Activated T-cell treated with anti-CD3 and anti-CD28 coated beads for 1 hour (primary cell): ENCODE results near the gene GMPR2.
"Not testable (repeated sequence)": the region's sequence is repeated elsewhere in the genome, so short reads cannot be mapped to it uniquely, and the experiment has no call there.

Experiments
- DNase-seq: peaks from one replicate; pipeline ENCODE4 v3.0.0-alpha.2; 2020; ENCODE audit warnings: low read depth

Gene GMPR2

DNA sequence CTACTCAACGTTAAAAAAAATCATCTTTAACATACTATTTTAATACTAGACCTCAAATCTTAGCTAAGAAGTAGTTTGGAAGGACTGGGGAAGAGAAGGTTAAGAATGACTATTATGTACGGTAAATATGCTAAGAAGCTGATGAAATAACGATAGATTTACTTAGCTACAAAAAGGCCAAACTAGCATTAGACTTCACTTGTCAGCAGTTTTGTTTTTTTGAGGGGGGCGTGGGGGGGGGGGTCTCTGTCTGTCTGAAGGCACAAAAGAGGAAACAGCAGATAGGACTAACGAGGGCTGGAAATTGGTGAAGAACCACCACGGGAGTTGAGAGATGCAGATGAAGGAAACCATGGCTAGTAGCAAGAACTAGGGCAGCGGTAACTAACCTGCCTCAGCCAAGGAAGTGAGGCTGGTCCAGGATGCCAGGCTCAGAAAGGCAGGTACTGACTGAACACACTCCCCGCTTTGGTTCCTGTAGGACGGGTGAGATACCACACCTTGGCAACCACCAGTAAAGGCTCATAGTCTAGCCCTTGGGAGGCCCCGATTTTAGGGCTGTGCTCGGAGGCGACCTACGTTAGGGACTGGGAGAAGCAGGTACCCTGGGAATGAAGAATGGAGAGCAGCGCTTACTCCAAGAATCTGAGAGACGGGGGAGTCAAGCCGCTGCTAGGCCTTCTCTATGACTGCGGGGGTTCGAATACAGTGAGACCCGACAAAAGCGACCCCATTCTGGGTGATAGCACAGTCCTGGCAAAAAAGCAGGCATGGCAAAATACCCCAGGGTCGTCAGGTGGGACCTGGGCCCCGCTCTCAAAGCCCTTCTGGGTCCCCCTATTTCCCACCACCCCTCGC is 1.2 kb upstream of the GMPR2 start:
- no peak for DNase-seq

DNA sequence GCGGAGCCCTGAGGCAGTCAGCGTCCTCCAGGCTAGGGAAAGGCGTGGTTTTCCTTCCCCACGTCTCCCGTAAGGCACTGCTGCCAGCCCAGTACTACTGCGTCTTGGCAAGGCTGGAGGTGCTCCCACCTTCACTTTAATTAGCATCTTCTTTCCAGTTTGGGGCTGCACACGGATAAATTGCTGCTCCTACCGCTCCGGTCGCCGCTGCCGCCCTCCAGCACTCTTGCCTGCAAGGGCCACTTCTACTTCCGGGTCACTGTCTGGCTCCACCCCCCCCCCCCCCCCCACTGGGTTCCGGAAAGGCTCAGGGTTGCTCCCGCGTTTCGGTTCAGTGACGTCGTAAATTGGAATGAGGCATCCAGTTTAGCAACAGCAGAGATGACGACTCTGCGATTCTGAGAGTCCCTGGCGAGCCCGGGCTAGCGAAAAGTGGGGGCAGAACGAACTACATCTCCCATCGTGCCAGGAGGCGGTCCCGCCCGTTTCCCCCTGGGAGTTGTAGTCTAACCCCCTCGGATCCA is 546 bp upstream of the GMPR2 start, which contains the start of gene NEDD8:
NEDD8 (minus strand) TSS at position 247 of the 524 bp plus-strand sequence; CDS start at position 147, 100 bp downstream.
- peak; percentile 80 for DNase-seq

DNA sequence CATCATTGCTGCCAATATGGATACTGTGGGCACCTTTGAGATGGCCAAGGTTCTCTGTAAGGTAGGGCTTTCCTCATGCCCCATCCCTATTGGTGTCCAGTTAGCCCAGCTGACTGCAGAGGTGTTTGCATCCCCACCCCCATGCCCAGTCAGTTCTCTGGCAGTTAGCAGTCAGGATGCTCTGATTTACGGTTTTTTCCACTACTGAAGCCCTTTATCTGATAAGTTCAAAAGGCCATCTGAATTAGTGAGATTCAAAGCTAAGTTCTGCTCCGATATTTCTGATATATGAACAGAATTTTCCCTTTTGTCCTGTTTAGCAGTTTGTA is 773 bp downstream of the GMPR2 start:
- DNase-seq, result no peak

DNA sequence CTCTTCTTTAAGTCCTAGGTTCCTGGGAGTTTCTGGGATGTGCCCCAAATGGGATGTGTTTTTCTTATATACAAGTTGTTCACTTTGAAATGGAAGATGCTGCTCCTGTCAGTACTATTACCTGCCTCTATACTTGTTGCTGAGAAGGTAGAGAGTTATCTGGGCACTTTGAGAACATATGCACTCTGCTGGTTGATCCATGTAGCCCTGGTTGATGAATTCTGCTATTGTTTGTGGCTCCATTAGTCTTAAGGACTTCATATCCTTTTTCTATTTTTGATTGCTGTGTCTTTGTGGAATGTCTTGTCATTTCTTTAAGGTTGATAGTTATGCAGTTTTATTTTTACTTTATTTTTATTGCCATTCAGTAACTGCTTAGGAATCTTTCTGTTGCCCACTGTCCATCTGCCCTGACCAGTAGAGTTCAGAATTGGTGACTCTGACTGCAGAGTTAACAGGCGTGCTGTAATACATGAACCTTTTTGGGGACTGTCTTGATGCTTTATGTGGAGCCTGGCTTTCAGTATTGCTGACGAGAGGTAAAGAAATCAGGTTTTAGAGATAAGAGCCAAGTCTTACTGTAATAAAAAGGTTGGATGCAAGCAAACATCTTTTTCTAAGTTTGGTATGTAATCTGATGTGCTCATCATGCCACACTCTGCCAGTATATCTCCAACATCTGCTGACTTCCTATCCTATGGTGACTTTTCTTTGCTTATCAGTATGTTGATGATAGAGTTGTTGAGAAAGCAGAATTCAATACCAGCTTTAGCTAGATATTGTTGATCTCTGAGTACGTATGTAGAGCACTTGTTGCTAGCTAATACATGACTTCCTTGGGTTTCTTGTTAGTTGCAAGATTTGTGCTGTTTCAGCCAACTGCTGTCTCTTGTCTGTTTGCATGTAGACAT is 1.6 kb downstream of the GMPR2 start:
- no peak for DNase-seq

DNA sequence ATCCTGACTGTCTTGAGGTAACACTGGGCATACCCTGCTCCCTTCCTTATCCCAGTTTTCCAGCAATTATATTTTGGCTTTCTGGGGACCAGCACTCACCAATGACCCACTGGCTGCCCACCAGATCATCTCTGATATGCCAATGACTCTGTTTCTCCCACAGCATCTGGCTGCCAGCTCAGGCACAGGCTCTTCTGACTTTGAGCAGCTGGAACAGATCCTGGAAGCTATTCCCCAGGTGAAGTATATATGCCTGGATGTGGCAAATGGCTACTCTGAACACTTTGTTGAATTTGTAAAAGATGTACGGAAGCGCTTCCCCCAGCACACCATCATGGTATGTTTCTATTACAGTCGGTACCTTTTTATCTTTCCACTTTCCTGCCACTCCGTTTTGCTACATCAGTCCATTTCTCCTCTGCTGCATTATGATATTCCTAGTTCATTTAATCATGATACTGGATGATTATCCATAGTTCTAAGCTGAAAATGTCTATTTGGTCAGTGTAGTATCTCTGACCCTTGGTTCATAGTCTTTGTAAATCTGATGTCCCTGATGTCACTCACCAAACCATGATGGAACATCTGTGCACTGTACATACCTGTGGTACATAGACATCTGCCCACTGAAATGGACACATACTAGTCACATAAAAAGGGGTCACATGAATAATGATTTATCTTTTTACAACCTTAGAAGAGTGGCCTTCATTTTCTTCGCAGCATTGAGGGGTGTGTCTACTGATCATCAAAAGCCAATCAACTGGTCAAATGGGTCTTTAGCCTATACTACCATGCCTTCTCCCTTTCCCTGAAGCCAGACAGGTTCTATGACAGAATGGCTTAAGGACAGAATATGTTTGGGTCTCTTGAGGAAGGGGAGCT is 3.3 kb downstream of the GMPR2 start:
- no peak for DNase-seq

DNA sequence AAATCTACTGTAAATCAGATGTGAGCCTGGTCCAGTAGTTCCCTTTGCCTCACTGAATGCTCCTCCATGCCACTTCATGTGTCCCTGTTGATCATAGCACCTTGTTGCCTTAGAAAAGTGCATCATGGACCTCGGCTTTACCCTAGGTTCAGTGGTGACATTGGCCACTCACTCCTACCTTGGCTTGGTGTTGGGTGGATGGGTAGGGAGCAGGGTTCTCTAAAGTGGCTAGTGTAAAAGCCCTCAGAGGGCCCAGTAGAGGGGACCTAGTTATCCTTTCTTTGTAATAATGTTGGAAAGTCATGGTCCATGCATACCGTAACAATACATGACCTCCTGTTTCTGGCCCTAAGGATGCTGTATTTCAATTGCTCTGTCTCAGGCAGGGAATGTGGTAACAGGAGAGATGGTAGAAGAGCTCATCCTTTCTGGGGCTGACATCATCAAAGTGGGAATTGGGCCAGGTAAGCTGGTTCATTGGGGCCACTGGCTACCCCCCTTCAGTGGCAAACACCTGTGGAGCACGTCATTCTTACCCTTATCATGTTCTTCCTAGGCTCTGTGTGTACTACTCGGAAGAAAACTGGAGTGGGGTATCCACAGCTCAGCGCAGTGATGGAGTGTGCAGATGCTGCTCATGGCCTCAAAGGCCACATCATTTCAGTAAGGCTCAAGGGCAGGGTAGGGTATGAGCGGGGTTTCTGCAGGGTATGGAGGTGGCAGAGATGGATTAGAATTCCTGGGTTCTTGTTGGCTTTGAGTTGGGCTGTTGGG is 4.1 kb downstream of the GMPR2 start:
- DNase-seq, result no peak

DNA sequence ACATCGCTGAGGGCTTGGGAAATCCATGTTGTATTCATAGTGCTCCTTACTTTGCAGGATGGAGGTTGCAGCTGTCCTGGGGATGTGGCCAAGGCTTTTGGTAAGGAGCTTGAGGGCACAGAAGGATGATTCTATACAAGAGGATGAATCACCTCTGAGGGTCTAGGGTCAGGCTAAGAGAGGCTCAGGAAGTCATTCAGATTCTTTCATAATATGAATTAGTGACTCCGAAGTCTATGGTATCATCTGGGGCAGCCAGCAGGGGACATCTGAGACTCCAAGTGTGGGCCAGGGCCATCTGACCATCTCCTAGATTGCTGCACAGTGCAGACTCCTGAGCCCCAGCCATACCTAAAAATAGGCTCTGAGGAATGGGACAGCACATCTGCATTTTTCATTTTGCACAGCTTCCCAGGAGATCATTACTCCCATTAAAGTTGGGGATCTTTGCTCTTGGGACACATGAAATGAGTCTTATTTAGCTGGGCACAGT is 4.8 kb downstream of the GMPR2 start:
- DNase-seq, result no peak

DNA sequence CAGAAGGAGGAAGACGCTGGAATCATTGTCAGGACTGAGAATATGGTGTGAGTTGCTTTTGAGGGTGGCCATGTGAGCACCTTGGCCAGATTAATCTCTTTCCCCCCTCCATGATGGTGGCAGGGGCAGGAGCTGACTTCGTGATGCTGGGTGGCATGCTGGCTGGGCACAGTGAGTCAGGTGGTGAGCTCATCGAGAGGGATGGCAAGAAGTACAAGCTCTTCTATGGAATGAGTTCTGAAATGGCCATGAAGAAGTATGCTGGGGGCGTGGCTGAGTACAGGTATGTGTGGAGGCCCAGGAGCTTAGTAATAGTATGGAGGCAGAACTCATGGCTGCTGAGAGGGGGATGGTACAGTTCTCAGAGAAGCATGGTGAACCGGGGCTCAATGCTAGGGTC is 5.4 kb downstream of the GMPR2 start:
- no peak for DNase-seq

DNA sequence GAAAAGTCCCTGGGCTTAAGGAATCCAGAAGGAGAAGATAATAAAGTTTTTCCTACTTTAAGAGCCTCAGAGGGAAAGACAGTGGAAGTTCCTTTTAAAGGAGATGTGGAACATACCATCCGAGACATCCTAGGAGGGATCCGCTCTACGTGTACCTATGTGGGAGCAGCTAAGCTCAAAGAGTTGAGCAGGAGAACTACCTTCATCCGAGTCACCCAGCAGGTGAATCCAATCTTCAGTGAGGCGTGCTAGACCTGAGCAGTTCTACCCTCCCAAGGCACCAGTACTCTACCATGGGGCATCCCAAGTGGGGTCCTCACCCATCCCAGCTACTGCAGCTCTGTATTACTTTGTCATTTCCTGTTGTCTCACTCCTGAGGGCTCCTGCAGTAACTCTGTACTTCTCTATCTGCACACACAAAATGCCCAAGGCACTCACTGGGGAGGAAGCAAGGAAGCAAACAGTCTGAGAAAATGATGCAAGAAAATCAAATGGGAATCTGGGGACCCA is 5.9 kb downstream of the GMPR2 start:
- no peak for DNase-seq

DNA sequence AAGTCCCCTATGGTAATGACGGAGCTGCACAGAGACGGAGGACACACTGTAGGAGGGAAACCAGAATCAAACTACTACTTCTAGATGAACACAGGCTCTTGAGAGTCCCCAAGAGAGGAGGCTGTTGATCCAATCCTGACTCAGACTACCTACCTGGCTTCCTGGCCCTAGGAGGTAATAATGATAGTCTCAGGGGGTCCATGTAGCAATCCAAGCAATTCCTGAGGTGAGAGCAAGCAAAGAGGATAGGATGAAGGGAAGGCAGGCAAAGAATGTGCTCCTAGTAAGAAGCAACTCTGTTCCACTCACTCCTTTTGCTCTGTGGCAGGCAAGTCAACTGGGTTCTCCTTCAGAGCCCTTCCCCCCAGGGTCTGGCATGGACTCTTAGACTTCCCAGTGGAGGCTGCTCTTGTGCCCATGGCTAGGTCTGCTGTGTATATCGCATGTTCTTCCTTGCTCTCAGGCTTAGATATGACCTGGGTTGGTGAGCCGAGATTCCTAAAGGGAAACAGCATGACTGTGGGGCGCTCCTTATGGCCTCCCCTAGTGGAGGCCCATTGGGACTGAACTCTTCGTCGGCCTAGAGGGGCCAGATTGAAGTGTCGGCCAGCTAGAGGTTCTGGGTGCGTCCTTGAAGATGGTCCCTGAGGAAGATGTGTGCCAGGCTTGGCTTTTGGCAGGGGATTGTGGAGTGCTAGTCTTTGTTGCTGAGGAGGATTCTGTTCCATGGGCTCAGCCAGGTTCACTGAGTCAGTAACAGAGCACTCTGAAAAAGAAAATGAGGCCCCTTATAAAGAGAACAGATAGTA is 7.6 kb downstream of the GMPR2 start:
- DNase-seq, result no peak

DNA sequence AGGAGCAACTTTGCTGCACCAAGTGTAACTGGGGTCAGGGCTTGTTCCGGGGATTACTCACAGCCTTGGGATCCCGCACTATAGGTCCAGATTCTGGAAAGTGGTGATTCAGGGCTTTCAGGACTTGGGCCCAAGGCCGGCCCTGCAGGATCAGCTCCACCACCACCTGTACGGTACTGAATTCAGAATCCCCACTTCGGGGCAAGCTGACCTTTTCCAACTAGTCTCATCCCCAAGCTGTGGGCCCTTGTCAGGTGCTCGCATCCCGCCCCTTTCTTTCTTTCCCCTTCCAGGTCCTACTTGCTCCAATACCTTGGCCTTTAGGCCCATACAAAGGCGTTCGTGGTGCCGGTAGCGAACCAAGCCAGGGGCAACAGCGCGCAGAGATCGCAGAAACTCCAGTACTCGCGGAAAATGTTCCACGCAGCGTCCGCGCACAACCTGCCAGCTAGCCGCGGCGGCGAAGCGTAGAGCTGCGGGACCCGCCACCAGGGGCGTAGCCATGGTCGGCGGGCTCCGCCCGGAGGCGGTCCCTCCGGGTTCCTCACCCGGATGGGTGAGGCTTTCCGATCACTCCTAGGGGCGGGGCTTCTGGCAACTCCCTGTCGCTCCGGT is 9.2 kb downstream of the GMPR2 start:
- peak; percentile 92 for DNase-seq

DNA sequence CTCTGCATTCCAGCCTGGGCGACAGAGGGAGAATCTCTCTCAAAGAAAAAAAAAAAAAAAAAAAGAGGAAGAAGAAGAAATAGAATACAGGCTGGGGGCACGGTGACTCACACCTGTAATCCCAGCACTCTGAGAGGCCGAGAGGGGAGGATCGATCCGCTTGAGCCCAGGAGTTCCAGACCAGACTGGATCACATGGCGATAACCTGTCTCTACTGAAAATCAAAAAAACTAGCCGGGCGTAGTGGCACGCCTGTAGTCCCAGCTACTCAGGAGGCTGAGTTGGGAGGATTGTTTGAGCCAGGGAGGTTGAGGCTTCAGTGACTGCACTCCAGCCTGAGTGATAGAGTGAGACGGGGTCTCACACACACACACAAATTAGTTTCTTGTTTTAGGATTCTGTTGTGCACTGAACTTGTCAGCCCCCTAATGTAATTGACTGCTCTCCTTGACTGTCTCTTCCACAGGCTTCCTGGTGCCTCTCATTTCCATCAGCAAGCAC is 10.7 kb downstream of the GMPR2 start:
- no peak for DNase-seq

DNA sequence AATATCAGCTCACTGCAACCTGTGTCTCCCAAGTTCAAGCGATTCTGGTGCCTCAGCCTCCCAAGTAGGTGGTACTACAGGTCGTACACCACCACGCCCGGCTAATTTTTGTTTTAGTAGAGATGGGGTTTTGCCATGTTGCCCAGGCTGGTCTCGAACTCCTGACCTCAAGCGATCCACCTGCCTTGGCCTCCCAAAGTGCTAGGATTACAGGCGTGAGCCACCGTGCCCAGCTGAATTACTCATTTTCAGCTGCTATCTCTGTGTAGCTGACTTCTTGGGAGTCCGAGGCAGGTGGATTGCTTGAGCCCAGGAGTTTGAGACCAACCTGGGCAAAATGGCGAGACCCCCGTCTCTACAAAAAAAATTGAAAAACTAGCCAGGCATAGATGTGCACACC is 12.6 kb downstream of the GMPR2 start:
- DNase-seq, result not testable (repeated sequence)

DNA sequence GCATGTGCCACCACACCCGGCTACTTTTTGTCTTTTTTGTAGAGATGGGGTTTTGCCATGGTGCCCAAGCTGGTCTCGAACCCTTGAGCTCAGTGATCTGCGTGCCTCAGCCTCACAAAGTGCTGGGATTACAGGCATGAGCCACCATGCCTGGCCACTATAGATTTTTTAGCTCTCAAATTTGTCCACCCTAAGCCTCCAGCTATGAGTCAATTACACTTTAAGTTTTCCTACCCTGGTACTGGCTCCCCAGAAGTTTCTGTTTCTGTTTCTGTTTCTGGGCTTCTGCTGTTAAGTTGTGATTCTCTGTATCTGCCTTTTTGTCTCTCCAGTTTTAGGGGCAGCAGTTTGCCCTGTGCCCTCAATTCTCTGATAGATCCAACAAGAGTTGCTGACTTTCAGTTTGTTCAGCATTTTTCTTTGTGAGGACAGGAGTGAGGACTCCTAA is 14.1 kb downstream of the GMPR2 start:
- DNase-seq, result no peak

DNA sequence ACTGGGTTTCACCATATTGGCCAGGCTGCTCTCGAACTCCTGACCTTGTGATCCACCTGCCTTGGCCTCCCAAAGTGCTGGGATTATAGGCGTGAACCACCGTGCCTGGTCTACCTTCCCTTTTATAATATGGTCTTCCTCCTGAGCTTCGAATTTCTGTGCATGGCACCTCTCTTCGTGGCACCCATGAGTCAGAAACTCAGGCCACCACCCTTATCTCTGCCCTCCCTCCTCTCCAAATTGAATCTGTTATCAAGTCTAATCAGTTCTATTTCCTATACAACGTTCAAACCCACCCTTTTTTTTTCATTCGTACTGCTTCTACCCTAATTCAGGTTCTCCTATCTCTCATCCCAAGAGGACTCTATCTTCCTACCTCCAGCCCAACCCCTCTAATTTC is 14.7 kb downstream of the GMPR2 start:
- no peak for DNase-seq

DNA sequence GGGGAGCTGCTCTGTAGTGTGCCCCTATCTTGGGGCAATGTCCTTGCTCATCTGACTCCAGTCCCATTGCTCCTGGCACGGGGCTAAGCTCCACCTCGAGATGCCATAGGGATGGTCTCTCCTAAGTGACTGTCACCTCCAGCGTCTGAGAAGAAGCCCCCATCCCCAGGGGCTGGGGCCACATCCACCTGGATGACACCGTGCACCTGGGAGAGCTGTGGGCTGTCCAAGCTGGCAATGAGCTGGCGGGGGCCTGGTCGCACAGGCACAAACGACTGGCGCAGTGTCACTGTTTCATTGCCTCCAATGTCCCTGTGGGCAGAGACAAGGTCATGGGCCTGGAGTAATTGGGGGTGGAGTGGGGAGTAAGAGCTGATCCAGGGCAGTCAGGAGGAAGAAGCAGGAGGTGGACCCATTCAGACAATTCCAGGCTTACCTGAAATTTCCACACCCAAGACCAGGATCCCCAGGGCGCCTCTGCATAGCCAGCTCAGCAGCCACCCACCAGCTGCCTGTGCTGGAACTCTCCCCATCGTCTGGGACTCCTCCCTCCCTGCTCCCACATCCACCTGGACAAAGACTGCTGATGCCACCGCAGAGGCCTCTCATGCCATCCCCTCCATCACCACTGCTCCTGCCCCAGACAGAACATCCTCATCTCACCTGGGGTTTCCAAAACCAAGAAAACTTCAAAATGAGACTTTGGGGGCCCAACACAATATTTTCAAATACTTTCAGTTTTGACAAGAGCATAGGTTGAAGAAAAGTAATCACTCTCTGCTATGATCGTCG is 16.7 kb downstream of the GMPR2 start:
- no peak for DNase-seq

DNA sequence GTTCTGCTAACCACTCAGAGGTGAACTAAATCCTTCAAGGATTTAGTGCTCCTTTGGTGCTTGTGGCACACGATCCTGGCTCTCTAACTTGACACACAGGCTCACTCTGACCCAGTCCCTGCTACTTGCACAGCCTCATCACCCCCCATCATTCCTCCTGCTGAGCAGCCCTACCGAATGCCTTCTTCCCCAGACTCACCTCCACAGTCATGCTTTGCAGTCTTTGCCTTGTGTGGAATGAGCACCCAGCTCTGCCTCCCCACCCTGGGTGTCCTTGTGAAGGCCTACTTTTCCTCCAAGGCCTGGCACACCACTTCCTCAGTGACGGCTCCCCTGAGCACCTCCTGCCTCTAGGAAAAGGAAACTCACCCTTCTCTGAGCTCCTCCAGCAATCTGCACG is 17.6 kb downstream of the GMPR2 start:
- DNase-seq, result no peak

DNA sequence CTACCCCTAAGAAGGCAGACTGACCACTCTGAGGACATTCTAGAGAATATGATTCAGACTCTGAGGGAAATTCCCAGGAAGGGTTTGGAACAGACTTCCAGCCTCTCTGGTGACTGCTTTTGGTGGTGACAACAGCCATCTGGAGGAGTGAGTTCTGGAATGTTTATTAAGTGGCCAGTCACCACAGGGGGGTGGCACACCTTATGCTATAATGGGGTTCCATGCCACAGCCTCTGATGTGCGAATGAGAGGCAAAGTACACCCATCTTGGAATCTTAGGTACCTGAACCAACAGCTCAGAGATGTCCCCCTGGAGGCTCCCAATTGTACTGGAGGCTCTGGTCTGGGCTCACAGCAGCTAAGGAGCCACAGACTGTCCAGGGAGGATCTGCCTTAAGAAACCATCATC is 19.2 kb downstream of the GMPR2 start:
- no peak for DNase-seq
